MCF 10A (cell line): ENCODE data around the gene MED26. TPM values are rescaled to one million over a fixed set of nuclear protein-coding genes. Genes with fewer than 3 reads are reported as not detected.

Source experiments
- BruUV-seq: library from RNA; stranded (reverse); fragments of 400-500 nt; replicated peaks from 2 replicates; lab custom pipeline; 2021; lab: Mats Ljungman, UMichigan
- CTCF ChIA-PET: fragments of 300-600 bp; sonication (Branson Sonifier 250); formaldehyde crosslinking; extraction: SDS; loops from one replicate; lab custom pipeline; 2021; ENCODE audit warnings: antibody characterized with exemption, inconsistent platforms; lab: Yijun Ruan, JAX
- POLR2A ChIA-PET: fragments of 300-600, 350-650 bp; sonication (Branson Sonifier 250); formaldehyde crosslinking; extraction: SDS; loops from one replicate; lab custom pipeline; 2020; ENCODE audit warnings: antibody characterized with exemption, inconsistent platforms; lab: Yijun Ruan, JAX
- DNase-seq: peaks from one replicate; pipeline ENCODE4 v3.0.0-alpha.2; 2018; ENCODE audit not compliant: unreplicated experiment
- H3K27ac Mint-ChIP-seq: one replicate; pipeline ENCODE4 v1.8.0; 2022; ENCODE audit warnings: mild to moderate bottlenecking, low read depth, mixed read lengths; ENCODE audit not compliant: unreplicated experiment
- H3K27me3 Mint-ChIP-seq: one replicate; pipeline ENCODE4 v1.8.0; 2022; ENCODE audit warnings: mixed read lengths; ENCODE audit not compliant: insufficient read depth, unreplicated experiment
- H3K36me3 Mint-ChIP-seq: one replicate; pipeline ENCODE4 v1.8.0; 2022; ENCODE audit warnings: mild to moderate bottlenecking, moderate library complexity, mixed read lengths; ENCODE audit not compliant: insufficient read depth, unreplicated experiment
- H3K4me1 Mint-ChIP-seq: one replicate; pipeline ENCODE4 v1.8.0; 2022; ENCODE audit warnings: mixed read lengths; ENCODE audit not compliant: insufficient read depth, unreplicated experiment
- H3K4me3 Mint-ChIP-seq: one replicate; pipeline ENCODE4 v1.8.0; 2022; ENCODE audit warnings: mild to moderate bottlenecking, moderate library complexity, mixed read lengths; ENCODE audit not compliant: unreplicated experiment
- H3K9me3 Mint-ChIP-seq: one replicate; pipeline ENCODE4 v1.8.0; 2022; ENCODE audit warnings: mixed read lengths; ENCODE audit not compliant: unreplicated experiment
- intact Hi-C: fragments of 100-400 bp; cut with micrococcal nuclease; formaldehyde crosslinking; loops from 2 replicates; pipeline ENCODE4 v1.14.1; 2022
- total RNA-seq: library from RNA; stranded (reverse); gene quantifications from 2 replicates; pipeline ENCODE4 v1.2.3, GENCODE V29; 2022
- TF ChIP-seq, protein P1 (sequence below): fragments of 200-600 bp; IDR thresholded peaks from one replicate; pipeline ENCODE4 v1.8.0; 2022; ENCODE audit warnings: antibody characterized with exemption, mild to moderate bottlenecking; ENCODE audit not compliant: unreplicated experiment

The MED26 gene
- total RNA-seq, 1 experiment from 2014 or later, result 12.9 TPM

DNA sequence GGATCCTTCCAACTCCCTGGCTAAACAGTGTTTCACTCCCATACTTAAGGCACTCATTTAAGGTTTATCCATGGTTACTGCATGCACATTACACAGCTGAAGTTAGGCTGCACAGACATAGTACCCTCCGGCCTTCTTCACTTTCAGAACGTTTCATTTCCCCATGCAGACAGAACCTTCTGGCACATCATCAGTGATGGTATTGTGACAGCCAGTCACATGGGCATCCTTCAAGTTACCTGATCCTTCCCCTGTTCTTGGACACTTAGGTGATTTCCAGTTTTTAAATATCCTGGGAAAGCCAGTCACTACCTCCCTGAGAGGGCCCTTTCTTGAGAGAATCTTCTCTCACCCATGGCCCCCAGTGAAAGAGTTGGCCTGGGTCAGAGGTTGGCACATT, 22.8 kb upstream of the MED26 start:
- DNase-seq, result no peak
- no peaks in the 10 kb centered on the region for H3K9me3 Mint-ChIP-seq
- H3K27me3 Mint-ChIP-seq, result no peaks in the 10 kb centered on the region
- CTCF ChIA-PET, result no interaction called here
- intact Hi-C loops, result no loop called here
- TF ChIP-seq, protein P1, sequence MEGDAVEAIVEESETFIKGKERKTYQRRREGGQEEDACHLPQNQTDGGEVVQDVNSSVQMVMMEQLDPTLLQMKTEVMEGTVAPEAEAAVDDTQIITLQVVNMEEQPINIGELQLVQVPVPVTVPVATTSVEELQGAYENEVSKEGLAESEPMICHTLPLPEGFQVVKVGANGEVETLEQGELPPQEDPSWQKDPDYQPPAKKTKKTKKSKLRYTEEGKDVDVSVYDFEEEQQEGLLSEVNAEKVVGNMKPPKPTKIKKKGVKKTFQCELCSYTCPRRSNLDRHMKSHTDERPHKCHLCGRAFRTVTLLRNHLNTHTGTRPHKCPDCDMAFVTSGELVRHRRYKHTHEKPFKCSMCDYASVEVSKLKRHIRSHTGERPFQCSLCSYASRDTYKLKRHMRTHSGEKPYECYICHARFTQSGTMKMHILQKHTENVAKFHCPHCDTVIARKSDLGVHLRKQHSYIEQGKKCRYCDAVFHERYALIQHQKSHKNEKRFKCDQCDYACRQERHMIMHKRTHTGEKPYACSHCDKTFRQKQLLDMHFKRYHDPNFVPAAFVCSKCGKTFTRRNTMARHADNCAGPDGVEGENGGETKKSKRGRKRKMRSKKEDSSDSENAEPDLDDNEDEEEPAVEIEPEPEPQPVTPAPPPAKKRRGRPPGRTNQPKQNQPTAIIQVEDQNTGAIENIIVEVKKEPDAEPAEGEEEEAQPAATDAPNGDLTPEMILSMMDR, result no peak
- H3K27ac Mint-ChIP-seq, result no peak overlapping the region
- H3K36me3 Mint-ChIP-seq, result peaks cover 92% of the 10 kb centered on the region
- no peak overlapping the region for H3K4me3 Mint-ChIP-seq
- BruUV-seq, result no TSS peak
- H3K4me1 Mint-ChIP-seq, result no peaks in the 10 kb centered on the region
- POLR2A ChIA-PET, result interaction anchor here (0.6 to 1.1 kb wide), 2 partner anchors 10 to 21 kb away, joined by 3 to 5 read pairs; partner anchors contain the start of gene TMEM38A

DNA sequence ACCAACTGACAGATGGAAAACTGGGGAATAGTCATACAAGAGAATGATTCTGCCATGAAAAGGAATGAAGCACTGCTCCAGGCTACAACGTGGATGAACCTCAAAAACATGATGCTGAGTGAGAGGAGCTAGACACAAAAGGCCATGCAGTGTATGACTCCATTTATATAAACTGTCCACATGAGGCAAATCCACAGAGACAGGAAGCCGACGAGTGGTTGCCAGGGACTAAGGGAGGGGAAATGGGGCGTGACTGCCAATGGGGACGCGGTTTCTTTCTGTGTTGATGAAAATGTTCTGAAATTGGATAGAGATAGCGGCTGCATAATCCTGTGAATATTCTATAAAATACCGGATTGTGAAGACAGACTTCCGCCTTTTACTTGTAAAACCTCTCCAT, 21.7 kb upstream of the MED26 start:
- TF ChIP-seq, protein P1, result no peak
- no TSS peak for BruUV-seq
- H3K4me3 Mint-ChIP-seq, result no peak overlapping the region
- CTCF ChIA-PET, result no interaction called here
- POLR2A ChIA-PET, result interaction anchor here (0.9 to 1.1 kb wide), 2 partner anchors 11 to 59 kb away, joined by 3 to 5 read pairs; partner anchors contain the start of gene TMEM38A
- no peaks in the 10 kb centered on the region for H3K4me1 Mint-ChIP-seq
- no peaks in the 10 kb centered on the region for H3K9me3 Mint-ChIP-seq
- intact Hi-C loops, result no loop called here
- no peak for DNase-seq
- no peak overlapping the region for H3K27ac Mint-ChIP-seq
- H3K27me3 Mint-ChIP-seq, result no peaks in the 10 kb centered on the region
- peaks cover 92% of the 10 kb centered on the region for H3K36me3 Mint-ChIP-seq

DNA sequence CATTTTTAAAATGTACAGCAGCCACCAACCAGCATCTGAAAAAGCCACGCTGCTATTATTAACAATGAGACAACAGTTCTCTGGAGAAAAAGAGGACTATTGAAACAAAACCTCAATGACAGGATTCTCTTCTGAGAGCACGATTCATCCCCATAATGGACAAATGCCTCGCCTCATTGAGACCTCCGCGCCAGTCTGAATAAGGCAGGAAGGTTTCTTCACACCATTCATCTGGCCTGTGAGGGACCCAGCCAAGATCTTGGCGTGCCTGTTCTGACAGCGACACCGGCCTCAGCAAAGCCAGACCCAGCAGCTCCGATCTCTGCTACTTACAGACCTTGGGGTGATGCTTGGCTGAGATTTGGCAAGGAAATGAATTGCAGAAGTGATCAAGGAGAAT, 17.1 kb upstream of the MED26 start:
- no peaks in the 10 kb centered on the region for H3K27me3 Mint-ChIP-seq
- CTCF ChIA-PET, result interaction anchor here (0.6 kb wide), 1 partner anchor 237 kb away, joined by 3 read pairs; no protein-coding TSS in a partner anchor
- H3K9me3 Mint-ChIP-seq, result no peaks in the 10 kb centered on the region

DNA sequence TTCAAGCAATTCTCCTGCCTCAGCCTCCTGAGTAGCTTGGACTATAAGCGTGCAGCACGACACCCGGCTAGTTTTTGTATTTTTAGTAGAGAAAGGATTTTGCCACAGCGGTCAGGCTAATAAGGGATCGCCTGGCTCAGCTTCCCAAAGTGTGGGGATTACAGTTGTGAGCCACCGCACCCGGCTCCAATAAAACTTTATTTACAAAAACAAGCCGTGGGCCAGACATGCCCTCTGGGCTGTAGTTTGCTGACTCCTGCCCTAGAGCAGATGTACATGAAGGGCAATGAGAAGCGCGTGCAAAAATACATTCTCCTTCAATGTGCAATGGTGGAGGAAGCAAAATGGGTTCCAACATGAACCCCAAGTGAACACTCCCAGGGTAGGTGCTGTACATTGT, 13.7 kb upstream of the MED26 start:
- TF ChIP-seq, protein P1, result no peak
- ChIA-PET CTCF (interaction anchor here (0.6 kb wide), 1 partner anchor 43 kb away, joined by 3 read pairs; no protein-coding TSS in a partner anchor), POLR2A (interaction anchor here (1.8 kb wide), 1 partner anchor 19 kb away, joined by 4 read pairs; the partner anchor contains the start of genes SMIM7 and TMEM38A)
- Mint-ChIP-seq H3K36me3 (peaks cover 89% of the 10 kb centered on the region), H3K9me3 (no peaks in the 10 kb centered on the region), H3K4me1 (no peaks in the 10 kb centered on the region), H3K27ac (no peak overlapping the region), H3K4me3 (no peak overlapping the region), H3K27me3 (no peaks in the 10 kb centered on the region)
- intact Hi-C loops, result no loop called here
- no TSS peak for BruUV-seq
- no peak for DNase-seq

More for the DNA sequence above, 17.1 kb upstream of the MED26 start:
- Mint-ChIP-seq H3K36me3 (peaks cover 98% of the 10 kb centered on the region), H3K4me3 (no peak overlapping the region), H3K27ac (no peak overlapping the region), H3K4me1 (no peaks in the 10 kb centered on the region)
- intact Hi-C loops, result no loop called here
- DNase-seq, result no peak
- POLR2A ChIA-PET, result no interaction called here
- BruUV-seq, result no TSS peak
- TF ChIP-seq, protein P1, result no peak
